Panc1 (cell line): ENCODE data around the gene NOX5. TPM values are rescaled to one million over a fixed set of nuclear protein-coding genes. Genes with fewer than 3 reads are reported as not detected.

Experiments used
- ATAC-seq: fragments of 200-7000 bp; cut with Tn5 transposase; 2 replicates; pipeline ENCODE4 v1.9.1; 2020; ENCODE audit warnings: mild to moderate bottlenecking, moderate library complexity
- BruUV-seq: library from RNA; stranded (reverse); fragments of 400-500 nt; replicated peaks from 2 replicates; lab custom pipeline; 2021; lab: Mats Ljungman, UMichigan
- CTCF ChIA-PET: fragments of 300-600 bp; sonication (Branson Sonifier 250); formaldehyde crosslinking; loops from one replicate; lab custom pipeline; 2022; ENCODE audit warnings: antibody characterized with exemption; lab: Charles Lee
- POLR2A ChIA-PET: fragments of 300-600 bp; sonication (Branson Sonifier 250); formaldehyde crosslinking; loops from one replicate; lab custom pipeline; 2022; ENCODE audit warnings: antibody characterized with exemption; lab: Charles Lee
- DNase-seq: peaks from one replicate; pipeline ENCODE4 v3.0.0-alpha.2; 2010; ENCODE audit warnings: low read depth, low spot score
- H3K27ac ChIP-seq: 2 replicates; pipeline ENCODE4 v1.5.1; 2011; ENCODE audit warnings: mild to moderate bottlenecking, low read length, inconsistent platforms
- H3K27me3 ChIP-seq: fragments of 200-500 bp; sonication (Bioruptor generic); 2 replicates; pipeline ENCODE4 v1.6.0; 2014; ENCODE audit warnings: low read length, inconsistent platforms; ENCODE audit not compliant: control insufficient read depth, insufficient read depth
- H3K36me3 ChIP-seq: fragments of 200-500 bp; sonication (Bioruptor generic); 2 replicates; pipeline ENCODE4 v1.5.1; 2014; ENCODE audit warnings: inconsistent platforms, mild to moderate bottlenecking, low read length, moderate library complexity; ENCODE audit not compliant: control insufficient read depth, insufficient read depth
- H3K4me1 ChIP-seq: 2 replicates; pipeline ENCODE4 v1.5.1; 2011; ENCODE audit warnings: inconsistent platforms, mild to moderate bottlenecking, low read length, moderate library complexity; ENCODE audit not compliant: control insufficient read depth, insufficient read depth
- H3K4me3 ChIP-seq, 2 experiments: 2 replicates each; pipeline ENCODE4 v1.5.1; 2011 to 2012; ENCODE audit warnings: low read depth in 2 of 2, low read length in 2 of 2, mild to moderate bottlenecking in 2 of 2, inconsistent platforms in 1 of 2, moderate library complexity in 1 of 2
- H3K9me3 ChIP-seq: fragments of 200-500 bp; sonication (Bioruptor generic); 2 replicates; pipeline ENCODE4 v1.5.1; 2014; ENCODE audit warnings: low read depth, mild to moderate bottlenecking, inconsistent platforms, low read length, moderate library complexity; ENCODE audit not compliant: control insufficient read depth, insufficient read depth
- POLR2AphosphoS5 ChIP-seq: IDR thresholded peaks from 2 replicates; pipeline ENCODE4 v1.6.1; 2012; ENCODE audit warnings: mild to moderate bottlenecking, low read depth, low read length, moderate library complexity
- SIN3A ChIP-seq: IDR thresholded peaks from 2 replicates; pipeline ENCODE4 v1.6.1; 2012; ENCODE audit warnings: low read depth, mild to moderate bottlenecking, low read length, moderate library complexity, borderline replicate concordance; ENCODE audit not compliant: insufficient read depth
- TCF7L2 ChIP-seq: IDR thresholded peaks from 2 replicates; pipeline ENCODE4 v1.6.1; 2011; ENCODE audit warnings: mild to moderate bottlenecking, low read depth, low read length, inconsistent platforms
- in situ Hi-C: cut with HindIII; loops from 2 replicates; pipeline ENCODE4 v1.10.0; 2016; ENCODE audit warnings: low sequenced_read_pairs, low pct_unique_long_range_greater_than_20kb
- intact Hi-C: fragments of 100-400 bp; cut with micrococcal nuclease; formaldehyde crosslinking; loops from one replicate; pipeline ENCODE4 v1.10.0; 2022; ENCODE audit not compliant: unreplicated experiment
- total RNA-seq: library from RNA; stranded (reverse); gene quantifications from one replicate; pipeline ENCODE4 v1.2.1, GENCODE V29; 2021; ENCODE audit not compliant: unreplicated experiment
- TF ChIP-seq, protein P1 (sequence below), 2 experiments: IDR thresholded peaks; 2 replicates each; pipeline ENCODE4 v1.6.1; 2011 to 2012; ENCODE audit warnings: low read depth in 2 of 2, control low read depth in 1 of 2, low read length in 1 of 2, mild to moderate bottlenecking in 1 of 2, moderate library complexity in 1 of 2; ENCODE audit not compliant: insufficient read depth in 1 of 2
- TF ChIP-seq, protein P2 (sequence below): fragments of 450-650 bp; IDR thresholded peaks from 2 replicates; pipeline ENCODE4 v1.5.1; 2017; ENCODE audit warnings: mild to moderate bottlenecking

NOX5 gene
- total RNA-seq, 1 experiment from 2014 or later: 0.26 TPM

DNA sequence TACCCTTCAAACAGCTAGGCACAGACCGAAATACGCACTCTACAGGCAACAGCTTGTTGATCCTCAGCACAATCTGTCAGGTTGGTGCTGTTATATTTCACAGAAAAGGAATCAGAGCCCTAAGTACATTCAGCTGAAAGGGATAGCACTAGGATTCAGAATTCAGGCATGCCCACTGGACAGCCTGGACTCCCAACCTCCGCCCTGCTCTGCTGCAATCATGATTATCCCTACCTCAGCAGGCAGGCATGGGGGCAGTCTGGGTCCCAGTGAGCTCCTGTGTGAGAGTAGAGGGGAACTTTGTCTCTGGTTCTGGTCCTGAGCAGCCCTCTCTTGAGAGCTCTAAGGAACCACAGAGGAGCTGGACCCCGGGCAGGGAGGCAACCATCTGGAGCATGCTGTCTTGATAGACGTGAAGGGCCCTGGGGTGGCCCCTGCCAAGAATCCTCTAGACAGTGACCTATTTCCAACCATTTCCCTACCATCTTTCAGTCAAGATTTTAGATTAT is 23.4 kb upstream of the NOX5 start:
- peaks cover 2% of the 10 kb centered on the region for H3K27me3 ChIP-seq
- no peaks in the 10 kb centered on the region for H3K36me3 ChIP-seq
- H3K4me1 ChIP-seq: no peaks in the 10 kb centered on the region
- no peak overlapping the region for H3K4me3 ChIP-seq
- no peak for ATAC-seq
- BruUV-seq: no TSS peak
- H3K9me3 ChIP-seq: no peaks in the 10 kb centered on the region
- in situ Hi-C loops (no loop called here), intact Hi-C loops (no loop called here)
- ChIA-PET POLR2A (no interaction called here), CTCF (no interaction called here)
- TF ChIP-seq, protein P1, sequence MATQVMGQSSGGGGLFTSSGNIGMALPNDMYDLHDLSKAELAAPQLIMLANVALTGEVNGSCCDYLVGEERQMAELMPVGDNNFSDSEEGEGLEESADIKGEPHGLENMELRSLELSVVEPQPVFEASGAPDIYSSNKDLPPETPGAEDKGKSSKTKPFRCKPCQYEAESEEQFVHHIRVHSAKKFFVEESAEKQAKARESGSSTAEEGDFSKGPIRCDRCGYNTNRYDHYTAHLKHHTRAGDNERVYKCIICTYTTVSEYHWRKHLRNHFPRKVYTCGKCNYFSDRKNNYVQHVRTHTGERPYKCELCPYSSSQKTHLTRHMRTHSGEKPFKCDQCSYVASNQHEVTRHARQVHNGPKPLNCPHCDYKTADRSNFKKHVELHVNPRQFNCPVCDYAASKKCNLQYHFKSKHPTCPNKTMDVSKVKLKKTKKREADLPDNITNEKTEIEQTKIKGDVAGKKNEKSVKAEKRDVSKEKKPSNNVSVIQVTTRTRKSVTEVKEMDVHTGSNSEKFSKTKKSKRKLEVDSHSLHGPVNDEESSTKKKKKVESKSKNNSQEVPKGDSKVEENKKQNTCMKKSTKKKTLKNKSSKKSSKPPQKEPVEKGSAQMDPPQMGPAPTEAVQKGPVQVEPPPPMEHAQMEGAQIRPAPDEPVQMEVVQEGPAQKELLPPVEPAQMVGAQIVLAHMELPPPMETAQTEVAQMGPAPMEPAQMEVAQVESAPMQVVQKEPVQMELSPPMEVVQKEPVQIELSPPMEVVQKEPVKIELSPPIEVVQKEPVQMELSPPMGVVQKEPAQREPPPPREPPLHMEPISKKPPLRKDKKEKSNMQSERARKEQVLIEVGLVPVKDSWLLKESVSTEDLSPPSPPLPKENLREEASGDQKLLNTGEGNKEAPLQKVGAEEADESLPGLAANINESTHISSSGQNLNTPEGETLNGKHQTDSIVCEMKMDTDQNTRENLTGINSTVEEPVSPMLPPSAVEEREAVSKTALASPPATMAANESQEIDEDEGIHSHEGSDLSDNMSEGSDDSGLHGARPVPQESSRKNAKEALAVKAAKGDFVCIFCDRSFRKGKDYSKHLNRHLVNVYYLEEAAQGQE (IDR thresholded peaks at IDR 0.05; ENCODE audit: insufficient read depth in 1 of 2, low read depth in 2 of 2, low read length in 1 of 2): no peak
- TF ChIP-seq SIN3A (no peak), POLR2AphosphoS5 (no peak), TCF7L2 (no peak)
- TF ChIP-seq, protein P2, sequence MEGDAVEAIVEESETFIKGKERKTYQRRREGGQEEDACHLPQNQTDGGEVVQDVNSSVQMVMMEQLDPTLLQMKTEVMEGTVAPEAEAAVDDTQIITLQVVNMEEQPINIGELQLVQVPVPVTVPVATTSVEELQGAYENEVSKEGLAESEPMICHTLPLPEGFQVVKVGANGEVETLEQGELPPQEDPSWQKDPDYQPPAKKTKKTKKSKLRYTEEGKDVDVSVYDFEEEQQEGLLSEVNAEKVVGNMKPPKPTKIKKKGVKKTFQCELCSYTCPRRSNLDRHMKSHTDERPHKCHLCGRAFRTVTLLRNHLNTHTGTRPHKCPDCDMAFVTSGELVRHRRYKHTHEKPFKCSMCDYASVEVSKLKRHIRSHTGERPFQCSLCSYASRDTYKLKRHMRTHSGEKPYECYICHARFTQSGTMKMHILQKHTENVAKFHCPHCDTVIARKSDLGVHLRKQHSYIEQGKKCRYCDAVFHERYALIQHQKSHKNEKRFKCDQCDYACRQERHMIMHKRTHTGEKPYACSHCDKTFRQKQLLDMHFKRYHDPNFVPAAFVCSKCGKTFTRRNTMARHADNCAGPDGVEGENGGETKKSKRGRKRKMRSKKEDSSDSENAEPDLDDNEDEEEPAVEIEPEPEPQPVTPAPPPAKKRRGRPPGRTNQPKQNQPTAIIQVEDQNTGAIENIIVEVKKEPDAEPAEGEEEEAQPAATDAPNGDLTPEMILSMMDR: no peak
- no peak for DNase-seq
- H3K27ac ChIP-seq: no peak overlapping the region

DNA sequence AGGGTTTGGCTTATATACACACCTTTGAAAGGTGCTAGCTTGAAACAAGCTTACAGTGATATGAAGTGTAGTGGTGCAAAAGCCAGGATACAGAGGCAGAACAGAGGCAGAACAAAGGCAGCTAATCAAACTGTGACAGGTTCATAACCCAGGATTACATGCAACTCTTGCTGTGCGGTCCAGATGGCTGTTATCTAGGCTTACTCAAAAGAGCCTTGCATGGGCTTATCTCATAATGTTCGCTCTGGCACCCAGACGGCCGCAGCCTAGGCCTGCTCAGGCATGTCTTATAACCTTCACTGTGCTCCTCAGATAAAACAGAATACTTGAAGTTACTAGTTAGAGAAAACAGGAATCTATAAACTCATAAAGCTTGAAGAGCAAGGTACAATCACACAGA is 22.8 kb upstream of the NOX5 start:
- Histone ChIP-seq H3K27me3 (peaks cover 2% of the 10 kb centered on the region), H3K36me3 (no peaks in the 10 kb centered on the region), H3K9me3 (no peaks in the 10 kb centered on the region), H3K27ac (no peak overlapping the region), H3K4me3 (no peak overlapping the region), H3K4me1 (no peaks in the 10 kb centered on the region)
- in situ Hi-C loops: no loop called here
- no peak for TF ChIP-seq SIN3A
- TF ChIP-seq, protein P2: no peak
- TF ChIP-seq TCF7L2: no peak
- no peak for TF ChIP-seq POLR2AphosphoS5
- TF ChIP-seq, protein P1 (IDR thresholded peaks at IDR 0.05; ENCODE audit: insufficient read depth in 1 of 2, low read depth in 2 of 2, low read length in 1 of 2): no peak
- DNase-seq (no peak), ATAC-seq (no peak)
- ChIA-PET CTCF (no interaction called here), POLR2A (no interaction called here)
- intact Hi-C loops: no loop called here
- no TSS peak for BruUV-seq
